Activated naive CD4-positive, alpha-beta T cell treated with anti-CD3 and anti-CD28 coated beads for 36 hours (primary cell): ENCODE data around the gene SLC35F3. TPM values are rescaled to one million over a fixed set of nuclear protein-coding genes. Genes with fewer than 3 reads are reported as not detected.
A peak's percentile ranks its signal among the peaks of the same experiment; 100 is the strongest.

Experiments
- CTCF ChIA-PET: fragments of 350-600 bp; sonication (Branson Sonifier 250); formaldehyde crosslinking; loops from one replicate; lab custom pipeline; 2021; ENCODE audit warnings: antibody characterized with exemption; lab: Charles Lee
- DNase-seq: peaks from one replicate; pipeline ENCODE4 v3.0.0-alpha.2; 2020
- H3K27ac Mint-ChIP-seq: one replicate; pipeline ENCODE4 v1.8.0; 2021; ENCODE audit warnings: mild to moderate bottlenecking, mixed read lengths
- H3K27me3 Mint-ChIP-seq: one replicate; pipeline ENCODE4 v1.8.0; 2021; ENCODE audit warnings: low read depth, mixed read lengths
- H3K36me3 Mint-ChIP-seq: one replicate; pipeline ENCODE4 v1.8.0; 2021; ENCODE audit warnings: low read depth, mixed read lengths
- H3K4me1 Mint-ChIP-seq: one replicate; pipeline ENCODE4 v1.8.0; 2021; ENCODE audit warnings: low read depth, mixed read lengths
- H3K4me3 Mint-ChIP-seq: one replicate; pipeline ENCODE4 v1.8.0; 2021; ENCODE audit warnings: mild to moderate bottlenecking, moderate library complexity, mixed read lengths
- H3K9me3 Mint-ChIP-seq: one replicate; pipeline ENCODE4 v1.8.0; 2021; ENCODE audit warnings: mixed read lengths
- intact Hi-C: fragments of 100-400 bp; cut with micrococcal nuclease; formaldehyde crosslinking; loops from one replicate; pipeline ENCODE4 v1.15.1; 2023
- total RNA-seq, 2 experiments: library from RNA; stranded (reverse); gene quantifications; one replicate each; pipeline ENCODE4 v1.2.3, GENCODE V29; 2021

The SLC35F3 gene
- total RNA-seq, 2 experiments from 2014 or later = not detected

- no peak for DNase-seq
- Mint-ChIP-seq H3K4me3 (no peak overlapping the region), H3K4me1 (no peaks in the 10 kb centered on the region), H3K27me3 (peaks cover 18% of the 10 kb centered on the region), H3K36me3 (no peaks in the 10 kb centered on the region), H3K9me3 (no peaks in the 10 kb centered on the region), H3K27ac (no peak overlapping the region)
- intact Hi-C loops = no loop called here
- CTCF ChIA-PET = interaction anchor here (1.1 kb wide), 1 partner anchor 15 kb away, joined by 3 read pairs; no protein-coding TSS in a partner anchor
Measured at GRCh38 chr1:234102583-234102982, 198.1 kb downstream of the SLC35F3 start.

GRCh38 chr1:234103198-234103597, 198.7 kb downstream of the SLC35F3 start:
- intact Hi-C loops = no loop called here
- H3K27ac Mint-ChIP-seq = no peak overlapping the region
- no peaks in the 10 kb centered on the region for H3K9me3 Mint-ChIP-seq
- no peaks in the 10 kb centered on the region for H3K36me3 Mint-ChIP-seq
- CTCF ChIA-PET = interaction anchor here (0.8 to 1.1 kb wide), 2 partner anchors 12 to 14 kb away, joined by 3 read pairs; no protein-coding TSS in a partner anchor
- no peak for DNase-seq
- peaks cover 18% of the 10 kb centered on the region for H3K27me3 Mint-ChIP-seq
- no peak overlapping the region for H3K4me3 Mint-ChIP-seq
- no peaks in the 10 kb centered on the region for H3K4me1 Mint-ChIP-seq

DNA sequence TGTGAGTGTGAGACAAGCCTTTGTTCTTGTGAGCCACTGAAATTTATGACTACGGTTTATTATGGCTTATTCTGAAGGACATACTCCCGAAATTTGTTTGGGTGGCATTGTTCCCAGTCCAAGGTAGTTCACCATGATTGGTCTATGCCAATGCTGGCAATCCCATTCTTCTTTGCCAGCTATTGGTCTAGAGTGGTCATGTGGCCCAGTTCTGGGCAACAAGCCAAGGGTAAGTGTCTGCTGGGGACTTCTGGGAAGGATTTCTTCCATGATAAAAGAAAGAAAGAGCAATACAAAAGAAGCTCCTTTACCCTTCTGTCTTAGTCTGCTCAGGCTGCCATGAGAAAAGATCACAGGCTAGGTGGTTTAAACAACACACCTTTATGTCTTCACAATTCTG, 201.6 kb downstream of the SLC35F3 start:
- Mint-ChIP-seq H3K4me3 (no peak overlapping the region), H3K4me1 (no peaks in the 10 kb centered on the region), H3K9me3 (no peaks in the 10 kb centered on the region), H3K36me3 (no peaks in the 10 kb centered on the region), H3K27me3 (peaks cover 18% of the 10 kb centered on the region), H3K27ac (no peak overlapping the region)
- CTCF ChIA-PET = interaction anchor here (1.5 kb wide), 1 partner anchor 40 kb away, joined by 3 read pairs; no protein-coding TSS in a partner anchor
- intact Hi-C loops = no loop called here
- DNase-seq = no peak

DNA sequence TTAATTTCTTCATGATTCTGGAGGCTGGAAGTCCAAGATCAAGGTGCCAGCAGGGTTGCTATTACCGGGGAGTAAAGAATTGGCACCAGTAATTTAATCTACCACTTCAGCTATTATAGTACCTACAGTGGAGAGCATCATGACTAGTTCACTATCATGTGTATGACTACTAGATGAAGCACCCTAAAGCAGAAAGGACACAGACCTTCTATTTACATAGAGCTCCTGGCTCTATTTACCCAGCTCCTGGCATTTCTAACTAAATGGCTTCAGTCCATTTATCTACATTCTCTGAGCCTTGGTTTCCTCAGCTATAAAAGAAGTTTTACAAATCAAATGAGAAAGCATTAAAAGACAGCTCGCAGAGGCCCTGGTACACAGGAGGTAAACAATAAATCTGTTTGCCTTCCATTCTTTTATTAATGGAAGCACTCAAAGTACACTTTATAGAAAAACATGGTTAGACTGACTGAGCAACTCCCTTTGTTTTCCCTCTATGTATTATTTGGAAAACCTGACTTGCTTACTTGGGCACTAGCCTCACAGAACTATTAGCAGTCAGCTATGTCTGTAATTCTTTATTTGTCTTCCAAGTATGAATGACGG, 203.0 kb downstream of the SLC35F3 start:
- intact Hi-C loops = no loop called here
- no peak for DNase-seq
- CTCF ChIA-PET = interaction anchor here (0.9 to 1.3 kb wide), 2 partner anchors 203 to 667 kb away, joined by 3 to 4 read pairs; no protein-coding TSS in a partner anchor
- Mint-ChIP-seq H3K36me3 (no peaks in the 10 kb centered on the region), H3K9me3 (no peaks in the 10 kb centered on the region), H3K27ac (no peak overlapping the region), H3K4me1 (no peaks in the 10 kb centered on the region), H3K27me3 (peaks cover 7% of the 10 kb centered on the region), H3K4me3 (no peak overlapping the region)

DNA sequence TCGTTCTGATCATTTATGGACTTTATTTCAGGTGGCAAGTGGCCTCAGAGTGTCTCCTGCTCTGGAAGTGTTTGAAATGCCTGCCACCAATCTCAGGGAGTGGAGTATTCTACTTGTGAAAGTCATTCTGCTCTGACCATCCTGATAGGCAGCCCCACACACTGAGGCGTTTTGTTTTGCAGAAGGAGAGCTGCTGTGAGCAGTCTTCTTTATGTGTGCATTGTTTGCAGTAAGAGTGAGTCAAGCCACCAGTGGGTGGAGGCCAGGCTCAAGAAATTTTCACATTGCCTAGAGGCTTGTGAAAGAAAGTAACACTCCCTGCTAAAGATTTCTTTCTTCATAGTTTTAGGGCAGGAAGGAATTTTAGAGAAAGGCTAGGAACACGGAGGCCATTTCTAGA, 204.4 kb downstream of the SLC35F3 start:
- no peaks in the 10 kb centered on the region for H3K36me3 Mint-ChIP-seq
- CTCF ChIA-PET = interaction anchor here (2.6 kb wide), 1 partner anchor 201 kb away, joined by 9 read pairs; no protein-coding TSS in a partner anchor

DNA sequence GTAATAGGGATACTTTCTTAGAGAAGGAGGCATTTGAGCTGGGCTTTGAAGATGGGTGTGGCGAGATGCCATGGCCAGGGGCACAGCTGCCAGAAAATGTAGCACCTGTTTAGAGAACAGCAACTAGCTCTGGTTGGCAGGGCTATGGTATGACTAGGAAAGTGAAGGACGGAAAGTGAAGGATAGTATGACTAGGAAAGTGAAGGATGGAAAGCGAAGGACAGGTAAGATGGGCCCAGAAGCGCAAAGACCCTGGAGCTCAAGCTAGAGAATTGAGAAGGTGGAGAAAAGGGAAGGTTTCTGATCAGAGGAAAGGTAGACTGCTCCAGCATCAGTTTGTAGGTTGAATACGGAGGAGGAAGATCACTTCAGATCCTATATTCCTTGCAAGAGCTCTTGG, 205.4 kb downstream of the SLC35F3 start:
- CTCF ChIA-PET = interaction anchor here (2.6 kb wide), 1 partner anchor 200 kb away, joined by 9 read pairs; no protein-coding TSS in a partner anchor
- Mint-ChIP-seq H3K4me3 (no peak overlapping the region), H3K9me3 (no peaks in the 10 kb centered on the region)

More for the DNA sequence above, 204.4 kb downstream of the SLC35F3 start:
- no peaks in the 10 kb centered on the region for H3K9me3 Mint-ChIP-seq
- H3K27ac Mint-ChIP-seq = no peak overlapping the region
- no peak overlapping the region for H3K4me3 Mint-ChIP-seq
- H3K27me3 Mint-ChIP-seq = peaks cover 7% of the 10 kb centered on the region
- DNase-seq = no peak
- intact Hi-C loops = no loop called here
- H3K4me1 Mint-ChIP-seq = no peaks in the 10 kb centered on the region

DNA sequence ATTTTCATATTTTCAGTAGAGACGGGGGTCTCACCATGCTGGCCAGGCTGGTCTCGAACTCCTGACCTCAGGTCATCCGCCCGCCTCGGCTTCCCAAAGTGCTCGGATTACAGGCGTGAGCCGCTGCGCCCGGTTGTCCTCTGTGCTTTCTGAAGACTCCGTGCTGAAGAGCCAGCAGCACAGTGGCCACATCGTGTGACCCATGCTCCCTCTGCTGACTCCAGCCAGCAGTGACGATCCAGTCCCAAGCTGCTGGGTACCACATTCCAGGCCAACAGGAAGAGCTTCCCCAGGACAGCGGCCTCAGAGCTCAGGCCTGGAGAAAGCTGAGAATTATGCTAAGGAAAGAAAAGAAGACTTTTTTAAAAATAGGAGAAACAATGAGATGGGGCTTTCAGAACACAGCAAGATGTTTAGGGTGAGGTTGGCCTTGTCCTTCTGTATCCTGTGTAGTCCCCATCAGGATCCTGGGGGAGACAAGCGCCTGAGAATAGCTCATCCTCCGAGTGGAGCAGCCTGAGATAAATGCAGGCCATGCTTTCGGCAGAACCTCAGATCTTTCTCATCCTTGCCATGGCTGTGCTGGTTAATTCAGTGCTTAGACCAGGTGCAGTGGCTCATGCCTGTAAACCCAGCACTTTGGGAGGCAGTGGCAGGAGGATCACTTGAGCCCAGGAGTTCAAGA, 207.1 kb downstream of the SLC35F3 start:
- intact Hi-C loops = no loop called here
- Mint-ChIP-seq H3K4me3 (no peak overlapping the region), H3K27me3 (peaks cover 25% of the 10 kb centered on the region), H3K36me3 (no peaks in the 10 kb centered on the region), H3K4me1 (peaks cover 6% of the 10 kb centered on the region), H3K9me3 (no peaks in the 10 kb centered on the region), H3K27ac (no peak overlapping the region)
- CTCF ChIA-PET = interaction anchor here (0.6 to 2.6 kb wide), 2 partner anchors 198 to 259 kb away, joined by 3 to 9 read pairs; no protein-coding TSS in a partner anchor
- DNase-seq = no peak

More for the DNA sequence above, 205.4 kb downstream of the SLC35F3 start:
- Mint-ChIP-seq H3K4me1 (peaks cover 2% of the 10 kb centered on the region), H3K36me3 (no peaks in the 10 kb centered on the region), H3K27ac (no peak overlapping the region), H3K27me3 (peaks cover 13% of the 10 kb centered on the region)
- no peak for DNase-seq
- intact Hi-C loops = no loop called here

- Mint-ChIP-seq H3K4me1 (peaks cover 6% of the 10 kb centered on the region), H3K27ac (no peak overlapping the region), H3K9me3 (no peaks in the 10 kb centered on the region), H3K27me3 (peaks cover 27% of the 10 kb centered on the region), H3K36me3 (no peaks in the 10 kb centered on the region), H3K4me3 (peak overlapping the region; percentile 41)
- peak; percentile 43 for DNase-seq
- CTCF ChIA-PET = interaction anchor here (0.5 to 8.6 kb wide), 10 partner anchors 10 to 794 kb away, joined by 3 to 62 read pairs (median 4); no protein-coding TSS in a partner anchor
- intact Hi-C loops = loop anchor here (1.0 to 2.0 kb wide), 5 partner anchors 40 to 295 kb away; no protein-coding TSS in a partner anchor
Measured at GRCh38 chr1:234114648-234115307, 210.3 kb downstream of the SLC35F3 start.

DNA sequence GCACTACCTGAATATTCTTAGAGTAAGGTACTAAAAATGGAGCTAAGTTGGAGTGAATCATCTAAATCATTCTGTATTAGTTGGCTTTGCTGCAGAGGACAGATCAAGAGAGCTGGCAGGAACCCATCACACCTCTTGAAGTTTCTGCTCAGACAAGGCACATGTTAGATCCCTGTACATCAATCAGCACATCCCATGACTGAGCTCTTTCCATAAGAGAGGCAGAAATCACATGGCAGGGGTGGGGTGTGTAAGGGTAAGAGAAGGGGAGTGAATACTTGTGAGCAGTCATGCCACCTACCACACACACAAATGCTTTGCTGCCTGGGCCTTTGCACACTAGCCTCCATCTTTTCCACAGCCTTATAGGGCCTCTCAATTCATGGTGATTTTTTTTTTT, 214.4 kb downstream of the SLC35F3 start:
- intact Hi-C loops = no loop called here

DNA sequence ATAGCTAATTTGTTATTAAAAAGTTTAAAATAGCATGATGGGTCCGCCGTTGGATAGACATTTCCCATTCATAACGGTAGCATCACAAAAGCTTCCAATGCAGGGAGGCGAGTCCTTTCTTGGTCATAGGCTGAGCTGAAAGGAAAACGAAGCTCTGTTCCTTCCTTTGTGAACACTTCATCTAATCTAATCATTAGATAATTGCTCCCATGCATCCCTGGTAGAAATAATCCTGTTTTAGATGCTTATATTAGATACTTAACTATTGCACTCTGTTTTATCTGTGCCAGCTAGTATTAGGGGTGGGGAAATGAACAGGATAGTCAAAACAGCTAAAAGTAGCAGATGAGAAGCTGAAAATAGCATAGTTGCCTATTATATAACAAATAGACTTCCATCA, 215.0 kb downstream of the SLC35F3 start:
- H3K27me3 Mint-ChIP-seq = peaks cover 22% of the 10 kb centered on the region
- H3K27ac Mint-ChIP-seq = no peak overlapping the region
- H3K9me3 Mint-ChIP-seq = no peaks in the 10 kb centered on the region
- CTCF ChIA-PET = interaction anchor here (0.7 to 8.6 kb wide), 3 partner anchors 191 to 1068 kb away, joined by 3 to 62 read pairs (median 5); no protein-coding TSS in a partner anchor
- DNase-seq = no peak
- no peaks in the 10 kb centered on the region for H3K36me3 Mint-ChIP-seq
- peaks cover 6% of the 10 kb centered on the region for H3K4me1 Mint-ChIP-seq
- intact Hi-C loops = no loop called here
- no peak overlapping the region for H3K4me3 Mint-ChIP-seq

More for the DNA sequence above, 214.4 kb downstream of the SLC35F3 start:
- CTCF ChIA-PET = interaction anchor here (0.7 to 8.6 kb wide), 3 partner anchors 192 to 1068 kb away, joined by 3 to 62 read pairs (median 5); no protein-coding TSS in a partner anchor
- no peaks in the 10 kb centered on the region for H3K9me3 Mint-ChIP-seq
- peaks cover 23% of the 10 kb centered on the region for H3K27me3 Mint-ChIP-seq
- DNase-seq = no peak
- no peak overlapping the region for H3K27ac Mint-ChIP-seq
- H3K4me1 Mint-ChIP-seq = peaks cover 6% of the 10 kb centered on the region
- H3K36me3 Mint-ChIP-seq = no peaks in the 10 kb centered on the region
- no peak overlapping the region for H3K4me3 Mint-ChIP-seq

DNA sequence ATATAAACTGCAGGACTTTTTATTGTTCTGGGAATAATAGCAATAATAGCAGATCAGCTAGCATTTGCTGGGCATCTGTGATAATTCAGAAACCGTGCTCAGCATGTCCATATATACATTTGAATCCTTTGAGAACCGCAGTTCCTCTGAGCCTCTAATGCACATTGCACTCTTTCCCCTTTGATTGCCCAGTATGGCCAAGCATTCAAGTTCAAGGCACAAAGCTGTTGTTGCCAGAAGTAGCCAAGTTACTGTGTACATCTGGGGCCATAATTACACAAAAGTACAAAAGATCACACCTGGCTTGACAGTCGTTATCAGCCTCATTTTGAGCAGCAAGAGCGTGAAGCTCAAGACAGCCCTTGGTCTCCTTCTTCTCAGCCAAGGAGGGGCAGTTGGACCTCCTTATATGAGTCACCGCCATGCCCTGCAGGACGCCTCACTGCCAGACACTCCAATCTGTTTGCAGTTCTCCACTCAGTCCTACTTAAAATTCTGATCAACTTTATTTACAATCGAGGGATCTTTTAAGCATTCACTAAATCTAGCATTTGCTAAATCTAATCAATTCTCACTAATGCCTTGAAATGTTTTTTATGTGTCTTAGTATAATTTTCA, 216.0 kb downstream of the SLC35F3 start:
- intact Hi-C loops = no loop called here
- no peaks in the 10 kb centered on the region for H3K36me3 Mint-ChIP-seq
- H3K4me1 Mint-ChIP-seq = no peaks in the 10 kb centered on the region
- no peak for DNase-seq
- H3K9me3 Mint-ChIP-seq = no peaks in the 10 kb centered on the region
- H3K4me3 Mint-ChIP-seq = no peak overlapping the region
- H3K27ac Mint-ChIP-seq = no peak overlapping the region
- H3K27me3 Mint-ChIP-seq = peaks cover 19% of the 10 kb centered on the region
- CTCF ChIA-PET = interaction anchor here (8.6 kb wide), 1 partner anchor 190 kb away, joined by 62 read pairs; no protein-coding TSS in a partner anchor
